GM12872 (cell line): Measurements from ENCODE around the gene GPRASP1.

Experiments
- CTCF ChIP-seq: IDR thresholded peaks from 3 replicates; pipeline ENCODE4 v1.5.1; 2011; ENCODE audit warnings: low read depth, mild to moderate bottlenecking, low read length, moderate library complexity; ENCODE audit not compliant: insufficient read depth

GPRASP1 gene

GRCh38 chrX:102651242-102652011 is at the start of gene GPRASP1:
Gene GPRASP1, plus strand, starts transcription at chrX:102651483. Its CDS starts 2,431 bp downstream, at chrX:102653914.
- TF ChIP-seq CTCF, result no peak

- TF ChIP-seq CTCF, result no peak
These were observed 47.0 kb upstream of the GPRASP1 start for GRCh38 chrX:102604327-102604726.

- no peak for TF ChIP-seq CTCF
These were observed 45.2 kb upstream of the GPRASP1 start for GRCh38 chrX:102606115-102606514.

- no peak for TF ChIP-seq CTCF
These were observed 40.4 kb upstream of the GPRASP1 start for GRCh38 chrX:102610905-102611304.

GRCh38 chrX:102624105-102624504 is 27.2 kb upstream of the GPRASP1 start:
- TF ChIP-seq CTCF, result no peak

- TF ChIP-seq CTCF, result no peak
These were observed 23.6 kb upstream of the GPRASP1 start for GRCh38 chrX:102627640-102628039.

- no peak for TF ChIP-seq CTCF
These were observed 13.7 kb upstream of the GPRASP1 start for GRCh38 chrX:102637561-102637960.
